HCT116 (cell line): ENCODE data around the gene RGL4. TPM values are rescaled to one million over a fixed set of nuclear protein-coding genes. Genes with fewer than 3 reads are reported as not detected.

Experiments
- ATAC-seq: fragments of 200-7000 bp; cut with Tn5 transposase; 2 replicates; pipeline ENCODE4 v1.9.1; 2020; ENCODE audit warnings: mild to moderate bottlenecking, moderate library complexity
- BruUV-seq: library from RNA; stranded (reverse); fragments of 400-500 nt; replicated peaks from 2 replicates; lab custom pipeline; 2021; lab: Mats Ljungman, UMichigan
- CTCF ChIA-PET: fragments of 300-600 bp; sonication (Branson Sonifier 250); formaldehyde crosslinking; loops from one replicate; lab custom pipeline; 2021; ENCODE audit warnings: antibody characterized with exemption; lab: Charles Lee
- POLR2A ChIA-PET: fragments of 300-600, 350-600 bp; sonication (Branson Sonifier 250); formaldehyde crosslinking; loops from one replicate; lab custom pipeline; 2021; ENCODE audit warnings: antibody characterized with exemption; lab: Charles Lee
- RAD21 ChIA-PET, 2 experiments: fragments of 300-600 bp; sonication (Branson Sonifier 250); formaldehyde crosslinking; loops; one replicate each; lab custom pipeline; 2023; ENCODE audit warnings: low total read pairs in 2 of 2; ENCODE audit not compliant: uncharacterized antibody in 2 of 2, unreplicated experiment in 2 of 2, low non-redundant PET in 1 of 2; lab: Charles Lee
- DNase-seq: peaks from one replicate; pipeline ENCODE4 v3.0.0-alpha.2; 2010; ENCODE audit warnings: low read depth, low spot score
- H2AFZ ChIP-seq: fragments of 200-600 bp; shearing (Covaris generic), sonication (generic); 2 replicates; pipeline ENCODE4 v1.6.1; 2017; ENCODE audit warnings: low read depth, mixed run types, mixed read lengths, antibody characterized with exemption, low read length; ENCODE audit not compliant: poor library complexity, severe bottlenecking
- H3K27ac ChIP-seq: 2 replicates; pipeline ENCODE4 v1.5.1; 2012; ENCODE audit warnings: low read depth, low read length
- H3K27me3 ChIP-seq: fragments of 200-600 bp; sonication (generic); 2 replicates; pipeline ENCODE4 v1.6.1; 2016; ENCODE audit warnings: mixed run types, low read length, mixed read lengths; ENCODE audit not compliant: insufficient read depth
- H3K36me3 ChIP-seq, 2 experiments: fragments of 200-500 bp in 1 of 2; fragments of 200-600 bp in 1 of 2; sonication (Bioruptor generic) in 1 of 2; sonication (generic) in 1 of 2; 2 replicates each; pipeline versions ENCODE4 v1.5.1 to v1.6.1; 2014 to 2016; ENCODE audit warnings: low read length in 2 of 2, inconsistent platforms in 1 of 2, mixed read lengths in 1 of 2, mixed run types in 1 of 2; ENCODE audit not compliant: insufficient read depth in 2 of 2, control insufficient read depth in 1 of 2
- H3K4me1 ChIP-seq, 2 experiments: fragments of 200-600 bp in 1 of 2; sonication (generic) in 1 of 2; 2 replicates each; pipeline versions ENCODE4 v1.5.1 to v1.6.1; 2012 to 2017; ENCODE audit warnings: low read length in 2 of 2, inconsistent platforms in 1 of 2, mild to moderate bottlenecking in 1 of 2, mixed read lengths in 1 of 2, mixed run types in 1 of 2, moderate library complexity in 1 of 2; ENCODE audit not compliant: insufficient read depth in 2 of 2, control insufficient read depth in 1 of 2
- H3K4me2 ChIP-seq: fragments of 200-600 bp; sonication (generic); 2 replicates; pipeline ENCODE4 v1.6.1; 2017; ENCODE audit warnings: mixed run types, low read length, mixed read lengths
- H3K4me3 ChIP-seq, 2 experiments: fragments of 200-600 bp in 1 of 2; sonication (generic) in 1 of 2; replicated peaks in 1 of 2; 2 replicates each; pipeline ENCODE4 v1.5.1; 2011 to 2016; ENCODE audit warnings: low read length in 2 of 2, control low read depth in 1 of 2, low read depth in 1 of 2, mild to moderate bottlenecking in 1 of 2, mixed read lengths in 1 of 2, mixed run types in 1 of 2
- H3K79me2 ChIP-seq: fragments of 200-600 bp; sonication (generic); 2 replicates; pipeline ENCODE4 v1.6.1; 2017; ENCODE audit warnings: mild to moderate bottlenecking, mixed run types, low read length, moderate library complexity, mixed read lengths; ENCODE audit not compliant: insufficient read depth
- H3K9ac ChIP-seq: fragments of 200-600 bp; sonication (generic); 2 replicates; pipeline ENCODE4 v1.6.1; 2016; ENCODE audit warnings: low read length, mixed read lengths
- H3K9me2 ChIP-seq: fragments of 200-600 bp; sonication (generic), shearing (Covaris generic); 2 replicates; pipeline ENCODE4 v1.6.1; 2017; ENCODE audit warnings: mixed run types, mild to moderate bottlenecking, moderate library complexity; ENCODE audit not compliant: insufficient read depth
- H3K9me3 ChIP-seq, 2 experiments: fragments of 200-500 bp in 1 of 2; fragments of 200-600 bp in 1 of 2; sonication (Bioruptor generic) in 1 of 2; sonication (generic) in 1 of 2; 2 replicates each; pipeline ENCODE4 v1.6.1; 2014 to 2017; ENCODE audit warnings: low read length in 2 of 2, mixed read lengths in 2 of 2, inconsistent platforms in 1 of 2, low read depth in 1 of 2, mild to moderate bottlenecking in 1 of 2, mixed run types in 1 of 2, moderate library complexity in 1 of 2; ENCODE audit not compliant: control insufficient read depth in 1 of 2, insufficient read depth in 1 of 2
- H4K20me1 ChIP-seq: fragments of 200-600 bp; sonication (generic), shearing (Covaris generic); 2 replicates; pipeline ENCODE4 v1.6.1; 2017; ENCODE audit warnings: mixed run types, mild to moderate bottlenecking, moderate library complexity; ENCODE audit not compliant: insufficient read depth
- CBX3 ChIP-seq: IDR thresholded peaks from 2 replicates; pipeline ENCODE4 v1.6.1; 2012; ENCODE audit warnings: low read depth
- EGR1 ChIP-seq: IDR thresholded peaks from 2 replicates; pipeline ENCODE4 v1.6.1; 2012; ENCODE audit warnings: low read depth
- ELF1 ChIP-seq: IDR thresholded peaks from 2 replicates; pipeline ENCODE4 v1.6.1; 2012; ENCODE audit warnings: low read depth, borderline replicate concordance
- EZH2phosphoT487 ChIP-seq: fragments of 200-600 bp; IDR thresholded peaks from 2 replicates; pipeline ENCODE4 v1.6.1; 2018; ENCODE audit warnings: antibody characterized with exemption, borderline replicate concordance
- MAX ChIP-seq: IDR thresholded peaks from 2 replicates; pipeline ENCODE4 v1.6.1; 2012
- POLR2A ChIP-seq: IDR thresholded peaks from 2 replicates; pipeline ENCODE4 v1.7.0; 2011; ENCODE audit warnings: borderline replicate concordance; ENCODE audit not compliant: insufficient read depth, insufficient read length; ENCODE audit errors: extremely low read depth
- POLR2AphosphoS5 ChIP-seq: IDR thresholded peaks from 2 replicates; pipeline ENCODE4 v1.6.1; 2011; ENCODE audit warnings: mild to moderate bottlenecking, low read depth, low read length, moderate library complexity
- RAD21 ChIP-seq: IDR thresholded peaks from 2 replicates; pipeline ENCODE4 v1.6.1; 2012; ENCODE audit warnings: low read depth, mild to moderate bottlenecking
- SIN3A ChIP-seq: IDR thresholded peaks from 2 replicates; pipeline ENCODE4 v1.6.1; 2012; ENCODE audit warnings: low read depth
- SP1 ChIP-seq: IDR thresholded peaks from 2 replicates; pipeline ENCODE4 v1.6.1; 2012; ENCODE audit warnings: low read depth
- SRF ChIP-seq: IDR thresholded peaks from 2 replicates; pipeline ENCODE4 v1.6.1; 2012; ENCODE audit warnings: low read depth
- TCF7L2 ChIP-seq: IDR thresholded peaks from 2 replicates; pipeline ENCODE4 v1.7.0; 2011; ENCODE audit warnings: borderline replicate concordance, inconsistent platforms; ENCODE audit not compliant: insufficient read depth, insufficient read length; ENCODE audit errors: extremely low read depth
- YY1 ChIP-seq: IDR thresholded peaks from 2 replicates; pipeline ENCODE4 v1.6.1; 2011; ENCODE audit warnings: low read length, low read depth, moderate library complexity, mild to moderate bottlenecking; ENCODE audit not compliant: insufficient replicate concordance; ENCODE audit errors: extremely low read depth
- ZBTB33 ChIP-seq: IDR thresholded peaks from 2 replicates; pipeline ENCODE4 v1.6.1; 2011; ENCODE audit warnings: mild to moderate bottlenecking, low read length, moderate library complexity; ENCODE audit not compliant: insufficient replicate concordance; ENCODE audit errors: extremely low read depth
- ZFX ChIP-seq: fragments of 450-650 bp; IDR thresholded peaks from 2 replicates; pipeline ENCODE4 v1.6.1; 2017
- intact Hi-C: fragments of 100-400 bp; cut with micrococcal nuclease; formaldehyde crosslinking; loops from 2 replicates; pipeline ENCODE4 v1.10.0; 2022
- total RNA-seq: library from RNA; stranded (reverse); gene quantifications from one replicate; pipeline ENCODE4 v1.2.1, GENCODE V29; 2021; ENCODE audit not compliant: unreplicated experiment

Gene RGL4
- total RNA-seq, 1 experiment from 2014 or later, result not detected

DNA sequence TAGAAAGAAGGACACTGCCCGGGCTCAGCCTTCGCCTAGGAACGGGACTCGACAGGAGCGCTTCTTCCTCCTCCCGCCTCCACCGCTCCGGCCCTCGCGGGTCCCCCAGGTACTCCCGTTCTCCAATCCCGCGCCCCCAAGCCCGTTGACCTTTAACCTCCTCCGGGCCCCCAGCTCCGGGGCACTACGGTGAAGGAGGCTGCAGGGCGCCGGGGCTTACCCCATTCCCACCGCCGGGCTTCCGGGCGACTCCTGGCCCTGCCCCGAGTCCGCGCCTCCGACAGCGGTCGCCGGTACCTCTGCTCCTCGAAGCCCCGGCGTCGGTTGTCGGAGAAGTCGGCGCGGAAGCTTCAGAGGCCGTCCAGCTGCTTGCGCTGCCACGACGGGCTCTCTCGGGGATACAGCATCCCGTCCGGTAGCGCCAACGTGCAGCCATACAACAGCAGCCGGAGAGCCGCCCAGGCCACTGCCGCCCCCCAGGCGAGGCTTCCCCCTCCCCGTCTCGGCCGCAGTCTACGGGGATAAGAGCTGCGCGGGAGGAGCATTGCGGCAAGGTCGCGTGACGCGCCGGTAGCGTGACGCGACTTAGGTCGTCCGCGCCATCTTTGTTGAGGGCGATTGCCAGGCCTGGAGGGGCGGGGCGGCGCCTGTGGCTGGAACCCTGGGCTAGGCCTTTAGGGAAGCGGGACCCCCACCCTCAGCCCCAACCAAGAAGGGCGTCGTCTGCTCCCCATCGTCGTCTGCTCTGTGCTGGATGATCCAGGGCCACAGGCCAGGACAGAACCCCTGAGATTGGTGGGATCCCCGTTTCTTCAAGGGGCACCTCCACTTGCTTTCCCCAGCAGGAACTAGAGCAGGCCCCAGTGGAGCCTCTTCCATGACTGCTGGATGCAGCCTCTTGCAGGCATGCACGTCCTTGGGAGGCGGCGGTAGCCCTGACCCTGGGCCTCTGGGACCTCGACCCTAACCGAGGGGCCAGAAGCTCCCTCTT lies 26.3 kb downstream of the RGL4 start:
- Histone ChIP-seq H3K9me3 (no peaks in the 10 kb centered on the region), H4K20me1 (no peaks in the 10 kb centered on the region), H3K9me2 (no peaks in the 10 kb centered on the region), H2AFZ (peak overlapping the region; percentile 77), H3K4me1 (peaks cover 4 to 15% of the 10 kb centered on the region in 2 experiments; a peak in 3 of 4 replicates), H3K79me2 (peaks cover 20% of the 10 kb centered on the region), H3K27ac (peak overlapping the region; percentile 71), H3K4me3 (peak overlapping the region; percentile 89 to 90), H3K36me3 (peaks cover 13 to 14% of the 10 kb centered on the region in 2 experiments; a peak in 3 of 4 replicates), H3K4me2 (peak overlapping the region; percentile 95), H3K9ac (peak overlapping the region; percentile 92), H3K27me3 (no peaks in the 10 kb centered on the region)
- peak; percentile 92 for ATAC-seq
- ChIA-PET POLR2A (interaction anchor here (0.6 to 1.4 kb wide), 3 partner anchors 34 to 69 kb away, joined by 3 read pairs; partner anchors contain the start of gene ZNF70), RAD21 (no interaction called here), CTCF (interaction anchor here (1.3 kb wide), 1 partner anchor 177 kb away, joined by 4 read pairs; the partner anchor contains the start of gene MIF)
- DNase-seq, result peak; percentile 75
- TF ChIP-seq SRF (0 out of 2 replicates have a peak, but pooled peaks have one; percentile 47), ELF1 (no peak), RAD21 (no peak), MAX (peak; percentile 81), ZBTB33 (peak; percentile 65), EZH2phosphoT487 (no peak), YY1 (peak; percentile 99), SP1 (peak; percentile 61), POLR2A (peak; percentile 86), ZFX (peak; percentile 78), CBX3 (peak; percentile 59), EGR1 (peak; percentile 64), TCF7L2 (peak; percentile 33), SIN3A (peak; percentile 75; the same call in 1 of the 2 replicates), POLR2AphosphoS5 (peak; percentile 91)
- BruUV-seq, result TSS peak; percentile 66
- intact Hi-C loops, result no loop called here
